Right ventricle myocardium superior (tissue), 1 donor: Measurements from ENCODE around the gene SLBP. TPM values are rescaled to one million over a fixed set of nuclear protein-coding genes. Genes with fewer than 3 reads are reported as not detected.

Experiments
- ATAC-seq: fragments of 200-7000 bp; cut with Tn5 transposase; one replicate; pipeline ENCODE4 v1.9.1; 2020; ENCODE audit warnings: mild to moderate bottlenecking; ENCODE audit not compliant: poor library complexity
- DNase-seq: peaks from one replicate; pipeline ENCODE4 v3.0.0-alpha.2; 2020
- intact Hi-C: fragments of 100-400 bp; cut with DNase I; formaldehyde crosslinking; loops from one replicate; pipeline ENCODE4 v1.11.2; 2022
- total RNA-seq: library from RNA; stranded (reverse); fragmentation: NEBNext Ultra II Directional; extraction: Animal tissue kit (Norgen Biotek cat#: 25700); gene quantifications from one replicate; pipeline ENCODE4 v1.2.1, GENCODE V29; 2021
- donor health status: DM: no; HTN: yes; CAD: no; lungs with severe emphysema.

The SLBP gene
- total RNA-seq, 1 donor from 2014 or later = 12.6 TPM

DNA sequence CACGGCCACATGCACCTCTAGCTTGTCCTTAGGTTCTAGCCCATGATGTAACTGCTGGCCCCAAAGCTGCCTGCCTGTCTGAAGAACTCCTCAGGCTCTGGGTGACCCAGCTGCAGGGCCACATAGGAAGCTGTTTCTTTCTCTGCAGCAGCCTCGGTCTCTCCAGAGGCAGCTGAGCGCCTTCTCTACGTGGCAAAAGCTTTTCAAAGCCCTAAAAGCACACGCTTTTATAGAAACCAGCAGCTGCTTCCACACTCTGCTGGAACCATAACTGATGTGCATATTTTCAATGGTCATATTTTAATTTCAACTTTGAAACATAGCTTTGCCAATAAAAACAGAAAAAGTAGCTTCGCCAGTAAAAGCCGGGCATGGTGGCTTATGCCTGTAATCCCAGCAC, 65.4 kb downstream of the SLBP start:
- DNase-seq = no peak
- intact Hi-C loops = no loop called here
- ATAC-seq = no peak

DNA sequence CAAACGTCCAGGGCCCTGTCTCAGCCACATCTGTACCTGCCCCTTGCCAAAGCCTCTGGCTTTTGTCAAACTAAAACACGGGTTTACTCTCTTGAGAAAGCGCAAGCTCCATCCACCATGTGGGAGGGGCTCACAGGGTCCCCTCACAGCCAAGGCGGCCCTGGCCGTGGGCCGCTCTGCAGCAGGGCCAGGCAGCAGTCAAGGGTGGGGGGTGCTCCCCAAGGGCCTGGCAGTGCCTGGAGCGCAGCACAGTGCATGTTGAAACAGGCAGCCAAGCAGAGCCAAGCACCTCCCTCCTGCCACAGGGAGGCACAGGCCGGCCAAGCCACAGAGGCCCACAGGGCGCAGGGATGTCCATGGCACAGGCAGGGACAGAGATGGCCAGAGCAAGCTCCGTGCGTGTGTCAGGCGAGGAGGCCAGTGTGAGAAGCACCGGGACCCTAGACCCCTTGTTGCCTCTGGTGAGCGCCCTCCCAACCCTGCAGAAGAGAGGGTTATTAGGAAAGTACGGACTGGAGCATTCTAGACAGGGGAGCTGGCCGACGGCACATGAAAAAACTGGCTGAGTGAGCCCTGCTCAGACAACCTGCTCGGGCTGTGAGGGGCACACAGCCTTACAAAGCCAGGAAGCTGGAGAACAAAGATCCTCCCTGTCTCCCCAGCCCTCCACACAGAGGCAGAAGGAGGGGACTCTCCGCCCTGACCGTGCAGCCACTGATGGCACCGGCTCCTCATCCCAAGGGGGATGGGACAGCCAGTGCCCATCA, 67.0 kb downstream of the SLBP start:
- peak; percentile 76 for DNase-seq
- intact Hi-C loops = no loop called here
- peak; percentile 95 for ATAC-seq

GRCh38 chr4:1643971-1644735, 68.0 kb downstream of the SLBP start:
- ATAC-seq (no peak), DNase-seq (no peak)
- intact Hi-C loops = no loop called here

Other genes starting within 250 kb of the SLBP start
- gene FAM53A, start 28.0 kb downstream of the SLBP start, total RNA-seq = 1.0 TPM
- gene TMEM129, start 9.0 kb upstream of the SLBP start, total RNA-seq = 28.6 TPM
- gene TACC3, start 9.2 kb upstream of the SLBP start, total RNA-seq = 7.0 TPM
- gene FGFR3, start 81.0 kb upstream of the SLBP start, total RNA-seq = 2.9 TPM
- 41.8 TPM for gene LETM1, start 143.8 kb upstream of the SLBP start, total RNA-seq
- gene NSD2, start 159.1 kb upstream of the SLBP start, total RNA-seq = 32.6 TPM